Caco-2 (cell line): ENCODE results near the gene PPP2CA. TPM values are rescaled to one million over a fixed set of nuclear protein-coding genes. Genes with fewer than 3 reads are reported as not detected.

Source experiments
- BruUV-seq: library from RNA; stranded (reverse); fragments of 400-500 nt; replicated peaks from 2 replicates; lab custom pipeline; 2021; lab: Mats Ljungman, UMichigan
- CTCF ChIA-PET: fragments of 300-600 bp; sonication (Branson Sonifier 250); formaldehyde crosslinking; loops from one replicate; lab custom pipeline; 2022; ENCODE audit warnings: antibody characterized with exemption; lab: Charles Lee
- POLR2A ChIA-PET: fragments of 300-600 bp; sonication (Branson Sonifier 250); formaldehyde crosslinking; loops from one replicate; lab custom pipeline; 2022; ENCODE audit warnings: antibody characterized with exemption; lab: Charles Lee
- DNase-seq, 2 experiments: peaks; one replicate each; pipeline versions ENCODE4 v3.0.0 to v3.0.0-alpha.2; 2020 to 2022
- H3K27me3 ChIP-seq: replicated peaks from 2 replicates; pipeline ENCODE4 v1.6.0; 2011; ENCODE audit warnings: low read length; ENCODE audit not compliant: control insufficient read depth, insufficient read depth
- H3K36me3 ChIP-seq: 2 replicates; pipeline ENCODE4 v1.5.1; 2011; ENCODE audit warnings: low read length; ENCODE audit not compliant: control insufficient read depth, insufficient read depth
- H3K4me1 ChIP-seq: fragments of 250-450 bp; sonication (Bioruptor Pico); 2 replicates; pipeline ENCODE4 v1.5.1; 2020; ENCODE audit warnings: mild to moderate bottlenecking
- H3K4me3 ChIP-seq: 2 replicates; pipeline ENCODE4 v1.5.1; 2011; ENCODE audit warnings: low read depth, mild to moderate bottlenecking, control low read depth, low read length
- H3K9me3 ChIP-seq: fragments of 250-450 bp; sonication (Bioruptor Pico); 2 replicates; pipeline ENCODE4 v1.5.1; 2020; ENCODE audit warnings: mild to moderate bottlenecking, moderate library complexity
- H3K27ac Mint-ChIP-seq: one replicate; pipeline ENCODE4 v1.8.0; 2022; ENCODE audit warnings: mixed read lengths; ENCODE audit not compliant: unreplicated experiment
- H3K27me3 Mint-ChIP-seq: one replicate; pipeline ENCODE4 v1.8.0; 2022; ENCODE audit warnings: mixed read lengths; ENCODE audit not compliant: insufficient read depth, unreplicated experiment
- H3K36me3 Mint-ChIP-seq: one replicate; pipeline ENCODE4 v1.8.0; 2022; ENCODE audit warnings: mild to moderate bottlenecking, mixed read lengths; ENCODE audit not compliant: insufficient read depth, unreplicated experiment
- H3K4me1 Mint-ChIP-seq: one replicate; pipeline ENCODE4 v1.8.0; 2022; ENCODE audit warnings: low read depth, mixed read lengths; ENCODE audit not compliant: unreplicated experiment
- H3K4me3 Mint-ChIP-seq: one replicate; pipeline ENCODE4 v1.8.0; 2022; ENCODE audit warnings: mild to moderate bottlenecking, moderate library complexity, mixed read lengths; ENCODE audit not compliant: unreplicated experiment
- H3K9me3 Mint-ChIP-seq: one replicate; pipeline ENCODE4 v1.8.0; 2022; ENCODE audit warnings: mixed read lengths; ENCODE audit not compliant: unreplicated experiment
- CTCF ChIP-seq, 2 experiments: fragments of 200-600 bp in 1 of 2; IDR thresholded peaks; 1 replicate in 1 of 2; 2 replicates in 1 of 2; pipeline versions ENCODE4 v1.5.1 to v1.8.0; 2011 to 2022; ENCODE audit warnings: antibody characterized with exemption in 1 of 2, control low read depth in 1 of 2, inconsistent platforms in 1 of 2, low read depth in 1 of 2, low read length in 1 of 2, mild to moderate bottlenecking in 1 of 2, moderate library complexity in 1 of 2; ENCODE audit not compliant: insufficient read depth in 1 of 2, severe bottlenecking in 1 of 2, unreplicated experiment in 1 of 2
- intact Hi-C: fragments of 100-400 bp; cut with micrococcal nuclease; formaldehyde crosslinking; loops from one replicate; pipeline ENCODE4 v1.10.0; 2022; ENCODE audit not compliant: unreplicated experiment
- total RNA-seq: library from RNA; stranded (reverse); gene quantifications from 2 replicates; pipeline ENCODE4 v1.2.3, GENCODE V29; 2022

PPP2CA gene
- total RNA-seq, 1 experiment from 2014 or later, result 224 TPM

GRCh38 chr5:134178096-134178419 is 47.8 kb downstream of the PPP2CA start:
- intact Hi-C loops, result loop anchor here (10.0 kb wide), 1 partner anchor 557 kb away; the partner anchor contains the start of gene CAMLG
- H3K36me3 ChIP-seq, result no peaks in the 10 kb centered on the region
- H3K27me3 ChIP-seq, result no peaks in the 10 kb centered on the region
- H3K9me3 Mint-ChIP-seq, result no peaks in the 10 kb centered on the region
- H3K36me3 Mint-ChIP-seq, result peaks cover 37% of the 10 kb centered on the region
- peak overlapping the region; percentile 97 for H3K4me3 ChIP-seq
- H3K27me3 Mint-ChIP-seq, result no peaks in the 10 kb centered on the region
- TF ChIP-seq CTCF (IDR thresholded peaks at IDR 0.05; ENCODE audit: insufficient read depth in 1 of 2, low read depth in 1 of 2, low read length in 1 of 2, severe bottlenecking in 1 of 2, unreplicated experiment in 1 of 2), result no peak
- DNase-seq, result no peak
- peak overlapping the region; percentile 98 for H3K27ac Mint-ChIP-seq
- no peaks in the 10 kb centered on the region for H3K9me3 ChIP-seq
- H3K4me1 Mint-ChIP-seq, result peaks cover 8% of the 10 kb centered on the region
- ChIA-PET CTCF (interaction anchor here (0.9 to 1.2 kb wide), 2 partner anchors 138 to 409 kb away, joined by 3 to 4 read pairs; no protein-coding TSS in a partner anchor), POLR2A (interaction anchor here (3.4 kb wide), 1 partner anchor 48 kb away, joined by 32 read pairs; the partner anchor contains the start of gene PPP2CA)
- peaks cover 8% of the 10 kb centered on the region; the same call in 1 of the 2 replicates for H3K4me1 ChIP-seq
- BruUV-seq, result no TSS peak
- H3K4me3 Mint-ChIP-seq, result peak overlapping the region; percentile 93

- peak; percentile 43 for DNase-seq
- peak overlapping the region; percentile 97 for H3K4me3 ChIP-seq
- H3K4me3 Mint-ChIP-seq, result peak overlapping the region; percentile 93
- no peaks in the 10 kb centered on the region for H3K9me3 Mint-ChIP-seq
- intact Hi-C loops, result loop anchor here (2.0 to 10.0 kb wide), 2 partner anchors 49 to 557 kb away; partner anchors contain the start of genes CAMLG and PPP2CA
- peaks cover 8% of the 10 kb centered on the region; the same call in 1 of the 2 replicates for H3K4me1 ChIP-seq
- H3K36me3 ChIP-seq, result peaks cover under 1% of the 10 kb centered on the region; the same call in 1 of the 2 replicates
- no peaks in the 10 kb centered on the region for H3K27me3 Mint-ChIP-seq
- ChIA-PET CTCF (interaction anchor here (0.9 to 1.2 kb wide), 3 partner anchors 36 to 410 kb away, joined by 3 to 4 read pairs (median 3); no protein-coding TSS in a partner anchor), POLR2A (interaction anchor here (0.6 to 3.4 kb wide), 11 partner anchors 9 to 850 kb away, joined by 3 to 32 read pairs (median 4); partner anchors contain the start of genes PPP2CA and UBE2B)
- no peaks in the 10 kb centered on the region for H3K9me3 ChIP-seq
- BruUV-seq, result TSS peak; percentile 94
- no peak for TF ChIP-seq CTCF (IDR thresholded peaks at IDR 0.05; ENCODE audit: insufficient read depth in 1 of 2, low read depth in 1 of 2, low read length in 1 of 2, severe bottlenecking in 1 of 2, unreplicated experiment in 1 of 2)
- peaks cover 42% of the 10 kb centered on the region for H3K36me3 Mint-ChIP-seq
- peak overlapping the region; percentile 98 for H3K27ac Mint-ChIP-seq
- peaks cover 8% of the 10 kb centered on the region for H3K4me1 Mint-ChIP-seq
- H3K27me3 ChIP-seq, result no peaks in the 10 kb centered on the region
These were observed 48.3 kb downstream of the PPP2CA start for GRCh38 chr5:134177369-134178095.
